ENCODE measurements around the gene VAMP3.

VAMP3 gene

DNA sequence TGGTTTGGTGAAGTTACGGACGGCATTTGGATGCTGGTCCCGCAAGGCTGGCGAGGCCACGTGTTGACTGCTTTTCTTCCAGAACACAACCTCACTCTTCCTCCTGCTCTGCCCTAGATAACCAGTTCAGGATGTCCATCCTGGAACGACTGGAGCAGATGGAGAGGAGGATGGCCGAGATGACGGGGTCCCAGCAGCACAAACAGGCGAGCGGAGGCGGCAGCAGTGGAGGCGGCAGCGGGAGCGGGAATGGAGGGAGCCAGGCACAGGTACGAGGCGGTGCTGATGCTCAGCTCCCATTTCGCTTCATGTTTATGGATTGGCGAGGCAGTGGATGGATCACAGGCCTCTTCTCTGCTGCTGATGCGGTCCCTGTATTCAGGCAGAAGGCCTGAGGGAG lies 38.8 kb upstream of the VAMP3 start:
- in situ Hi-C loops (cut with HindIII; ENCODE audit: low sequenced_read_pairs), result no loop called here
- no peak overlapping the region for H3K4me3 ChIP-seq (ENCODE audit: low read depth, low read length)
- DNase-seq (ENCODE audit: low read depth), result no peak
- TF ChIP-seq, protein P1, sequence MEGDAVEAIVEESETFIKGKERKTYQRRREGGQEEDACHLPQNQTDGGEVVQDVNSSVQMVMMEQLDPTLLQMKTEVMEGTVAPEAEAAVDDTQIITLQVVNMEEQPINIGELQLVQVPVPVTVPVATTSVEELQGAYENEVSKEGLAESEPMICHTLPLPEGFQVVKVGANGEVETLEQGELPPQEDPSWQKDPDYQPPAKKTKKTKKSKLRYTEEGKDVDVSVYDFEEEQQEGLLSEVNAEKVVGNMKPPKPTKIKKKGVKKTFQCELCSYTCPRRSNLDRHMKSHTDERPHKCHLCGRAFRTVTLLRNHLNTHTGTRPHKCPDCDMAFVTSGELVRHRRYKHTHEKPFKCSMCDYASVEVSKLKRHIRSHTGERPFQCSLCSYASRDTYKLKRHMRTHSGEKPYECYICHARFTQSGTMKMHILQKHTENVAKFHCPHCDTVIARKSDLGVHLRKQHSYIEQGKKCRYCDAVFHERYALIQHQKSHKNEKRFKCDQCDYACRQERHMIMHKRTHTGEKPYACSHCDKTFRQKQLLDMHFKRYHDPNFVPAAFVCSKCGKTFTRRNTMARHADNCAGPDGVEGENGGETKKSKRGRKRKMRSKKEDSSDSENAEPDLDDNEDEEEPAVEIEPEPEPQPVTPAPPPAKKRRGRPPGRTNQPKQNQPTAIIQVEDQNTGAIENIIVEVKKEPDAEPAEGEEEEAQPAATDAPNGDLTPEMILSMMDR (IDR thresholded peaks at IDR 0.05; ENCODE audit: low read depth, low read length, missing control alignments), result no peak

DNA sequence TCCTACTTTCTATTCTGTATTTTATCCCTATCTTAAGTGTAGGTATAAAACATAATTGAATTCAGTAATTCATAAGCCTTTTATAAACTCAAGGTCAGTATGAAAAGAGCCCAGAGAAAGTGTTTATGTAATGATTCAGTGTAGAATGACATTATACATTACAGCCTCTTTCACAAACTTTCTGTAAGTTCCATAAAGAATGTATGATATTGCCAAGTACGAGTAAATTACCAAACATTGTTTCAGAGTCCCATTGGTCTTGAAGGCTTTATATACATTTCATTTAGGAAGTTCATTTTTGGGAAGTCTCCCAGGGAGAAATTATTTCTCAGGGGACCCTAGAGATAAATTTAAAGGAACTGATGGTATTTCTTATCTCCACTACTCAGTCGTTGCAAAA lies 37.8 kb upstream of the VAMP3 start:
- no peak overlapping the region for H3K4me3 ChIP-seq (ENCODE audit: low read depth, low read length)
- DNase-seq (ENCODE audit: low read depth), result no peak
- TF ChIP-seq, protein P1 (IDR thresholded peaks at IDR 0.05; ENCODE audit: low read depth, low read length, missing control alignments), result no peak
- in situ Hi-C loops (cut with HindIII; ENCODE audit: low sequenced_read_pairs), result no loop called here

DNA sequence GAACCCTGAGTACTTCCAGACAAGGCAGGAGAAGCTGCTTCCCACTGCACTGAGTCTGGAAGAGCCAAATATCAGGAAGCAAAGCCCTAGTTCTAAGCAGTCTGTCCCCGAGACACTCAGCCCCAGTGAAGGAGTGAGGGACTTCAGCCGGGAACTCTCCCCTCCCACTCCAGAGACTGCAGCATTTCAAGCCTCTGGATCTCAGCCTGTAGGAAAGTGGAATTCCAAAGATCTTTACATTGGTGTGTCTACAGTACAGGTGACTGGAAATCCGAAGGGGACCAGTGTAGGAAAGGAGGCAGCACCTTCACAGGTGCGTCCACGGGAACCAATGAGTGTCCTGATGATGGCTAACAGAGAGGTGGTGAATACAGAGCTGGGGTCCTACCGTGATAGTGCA lies 33.1 kb upstream of the VAMP3 start:
- TF ChIP-seq, protein P1 (IDR thresholded peaks at IDR 0.05; ENCODE audit: low read depth, low read length, missing control alignments), result no peak
- in situ Hi-C loops (cut with HindIII; ENCODE audit: low sequenced_read_pairs), result no loop called here
- no peak for DNase-seq (ENCODE audit: low read depth)
- no peak overlapping the region for H3K4me3 ChIP-seq (ENCODE audit: low read depth, low read length)

DNA sequence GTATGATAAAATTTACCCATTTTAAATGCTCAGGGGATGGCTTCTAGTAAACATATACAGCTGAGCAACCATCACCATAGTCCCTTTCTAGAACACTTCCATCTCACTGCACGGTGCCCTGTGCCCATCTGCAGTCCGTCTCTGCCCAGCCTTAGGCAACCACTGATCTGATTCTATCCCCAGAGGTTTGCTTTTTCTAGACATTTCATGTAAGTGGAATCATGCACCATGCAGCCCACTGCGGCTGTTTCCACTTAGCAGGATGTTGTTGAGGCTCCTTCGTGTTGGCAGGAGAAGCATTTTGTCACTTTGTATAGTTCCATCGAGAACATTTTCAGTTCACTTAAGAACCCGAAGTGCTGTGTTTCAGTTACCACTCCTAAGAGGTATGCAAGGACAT lies 27.8 kb upstream of the VAMP3 start:
- in situ Hi-C loops (cut with HindIII; ENCODE audit: low sequenced_read_pairs), result no loop called here
- TF ChIP-seq, protein P1 (IDR thresholded peaks at IDR 0.05; ENCODE audit: low read depth, low read length, missing control alignments), result no peak
- no peak overlapping the region for H3K4me3 ChIP-seq (ENCODE audit: low read depth, low read length)
- no peak for DNase-seq (ENCODE audit: low read depth)

DNA sequence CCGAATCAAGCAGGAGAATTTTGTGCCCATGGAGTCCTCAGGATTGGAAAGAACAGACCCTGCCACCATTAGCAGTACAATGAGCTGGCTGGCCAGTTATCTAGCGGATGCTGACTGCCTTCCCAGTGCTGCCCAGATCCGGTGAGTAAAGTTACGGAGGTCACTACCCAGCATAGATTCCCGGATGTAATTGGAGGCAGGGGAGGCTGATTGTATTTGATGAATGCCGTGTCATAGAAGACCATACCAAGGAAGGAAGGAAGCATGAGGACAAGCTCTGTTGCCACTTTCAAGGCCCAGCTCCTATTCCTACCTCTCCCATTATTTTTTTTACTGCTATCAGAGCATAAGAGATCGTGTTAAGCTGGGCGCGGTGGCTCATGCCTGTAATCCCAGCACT lies 26.2 kb upstream of the VAMP3 start:
- no peak for DNase-seq (ENCODE audit: low read depth)
- TF ChIP-seq, protein P1 (IDR thresholded peaks at IDR 0.05; ENCODE audit: low read depth, low read length, missing control alignments), result no peak
- in situ Hi-C loops (cut with HindIII; ENCODE audit: low sequenced_read_pairs), result no loop called here
- H3K4me3 ChIP-seq (ENCODE audit: low read depth, low read length), result no peak overlapping the region

DNA sequence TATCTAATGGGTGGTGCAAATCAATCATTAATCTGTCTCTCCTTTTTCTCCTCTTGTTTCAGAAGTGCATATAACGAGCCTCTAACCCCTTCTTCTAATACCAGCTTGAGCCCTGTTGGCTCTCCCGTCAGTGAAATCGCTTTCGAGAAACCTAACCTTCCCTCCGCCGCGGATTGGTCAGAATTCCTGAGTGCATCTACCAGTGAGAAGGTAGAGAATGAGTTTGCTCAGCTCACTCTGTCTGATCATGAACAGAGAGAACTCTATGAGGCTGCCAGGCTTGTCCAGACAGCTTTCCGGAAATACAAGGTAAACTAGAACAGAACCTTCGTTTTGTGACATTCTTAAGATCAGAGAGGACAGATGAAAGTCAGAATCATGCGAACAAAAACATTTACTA lies 25.3 kb upstream of the VAMP3 start:
- TF ChIP-seq, protein P1 (IDR thresholded peaks at IDR 0.05; ENCODE audit: low read depth, low read length, missing control alignments), result no peak
- DNase-seq (ENCODE audit: low read depth), result no peak
- in situ Hi-C loops (cut with HindIII; ENCODE audit: low sequenced_read_pairs), result no loop called here

DNA sequence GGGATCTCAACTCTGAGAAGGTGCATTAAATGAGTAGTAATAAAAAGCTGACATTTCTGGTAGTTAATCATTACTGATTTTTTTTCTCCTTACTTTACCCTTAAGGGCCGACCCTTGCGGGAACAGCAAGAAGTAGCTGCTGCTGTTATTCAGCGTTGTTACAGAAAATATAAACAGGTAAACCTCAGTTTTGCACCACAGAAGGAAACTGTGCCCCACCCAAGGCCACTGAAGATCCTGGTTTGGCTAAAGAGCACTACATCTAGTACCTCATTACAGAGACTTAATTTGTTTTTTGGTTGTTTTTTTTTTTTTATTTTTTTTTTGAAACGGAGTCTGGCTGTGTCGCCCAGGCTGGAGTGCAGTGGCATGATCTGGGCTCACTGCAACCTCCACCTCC lies 23.5 kb upstream of the VAMP3 start:
- TF ChIP-seq, protein P1 (IDR thresholded peaks at IDR 0.05; ENCODE audit: low read depth, low read length, missing control alignments), result no peak
- in situ Hi-C loops (cut with HindIII; ENCODE audit: low sequenced_read_pairs), result no loop called here
- DNase-seq (ENCODE audit: low read depth), result no peak
- H3K4me3 ChIP-seq (ENCODE audit: low read depth, low read length), result no peak overlapping the region

More for the DNA sequence above, 25.3 kb upstream of the VAMP3 start:
- H3K4me3 ChIP-seq (ENCODE audit: low read depth, low read length), result no peak overlapping the region
